Pulmonary artery endothelial cell (primary cell): ENCODE data around the gene ZNF740. TPM values are rescaled to one million over a fixed set of nuclear protein-coding genes. Genes with fewer than 3 reads are reported as not detected.
"Not testable (repeated sequence)": the region's sequence is repeated elsewhere in the genome, so short reads cannot be mapped to it uniquely, and the experiment has no call there.

ENCODE experiments used
- DNase-seq: peaks from one replicate; pipeline ENCODE4 v3.0.0-alpha.2; 2011; ENCODE audit warnings: low read depth, low spot score
- total RNA-seq: library from RNA; depleted of rRNA; stranded (reverse); fragments of >200 nt; gene quantifications from 2 replicates; pipeline ENCODE4 v1.2.3, GENCODE V29; 2014

Gene ZNF740
- total RNA-seq, 1 donor from 2014 or later = 14.1 TPM

- DNase-seq = no peak
Observed at GRCh38 chr12:53172352-53172751, 8.2 kb upstream of the ZNF740 start.

GRCh38 chr12:53173085-53173715, 7.3 kb upstream of the ZNF740 start:
- DNase-seq = no peak

- no peak for DNase-seq
Observed at GRCh38 chr12:53174881-53175491, 5.5 kb upstream of the ZNF740 start.

GRCh38 chr12:53176750-53177149, 3.8 kb upstream of the ZNF740 start:
- DNase-seq = no peak

GRCh38 chr12:53177447-53177846, 3.1 kb upstream of the ZNF740 start:
- DNase-seq = not testable (repeated sequence)

- DNase-seq = not testable (repeated sequence)
Observed at GRCh38 chr12:53178803-53179202, 1.7 kb upstream of the ZNF740 start.

GRCh38 chr12:53179687-53180219, 769 bp upstream of the ZNF740 start:
- DNase-seq = no peak

GRCh38 chr12:53180931-53181645, 566 bp downstream of the ZNF740 start:
- DNase-seq = peak; percentile 40

GRCh38 chr12:53181935-53182334, 1.4 kb downstream of the ZNF740 start:
- no peak for DNase-seq

- DNase-seq = no peak
Observed at GRCh38 chr12:53182903-53183302, 2.4 kb downstream of the ZNF740 start.

GRCh38 chr12:53184828-53185227, 4.3 kb downstream of the ZNF740 start:
- DNase-seq = no peak

GRCh38 chr12:53185582-53186153, 5.1 kb downstream of the ZNF740 start:
- DNase-seq = no peak

- no peak for DNase-seq
Observed at GRCh38 chr12:53186745-53187144, 6.2 kb downstream of the ZNF740 start.

GRCh38 chr12:53187145-53187899, 6.8 kb downstream of the ZNF740 start:
- no peak for DNase-seq

- DNase-seq = no peak
Observed at GRCh38 chr12:53190108-53190729, 9.7 kb downstream of the ZNF740 start.

- DNase-seq = no peak
Observed at GRCh38 chr12:53191096-53191884, 10.8 kb downstream of the ZNF740 start.

GRCh38 chr12:53191885-53192530, 11.5 kb downstream of the ZNF740 start:
- no peak for DNase-seq

- no peak for DNase-seq
Observed at GRCh38 chr12:53192531-53193021, 12.1 kb downstream of the ZNF740 start.

GRCh38 chr12:53193040-53193439, 12.5 kb downstream of the ZNF740 start:
- DNase-seq = no peak
